IPS-NIHi11 (cell line): ENCODE data around the gene SYTL3.
A peak's percentile ranks its signal among the peaks of the same experiment; 100 is the strongest.

Experiments
- DNase-seq: peaks from one replicate; pipeline ENCODE4 v3.0.0; 2012; ENCODE audit warnings: mixed read lengths, low spot score

Gene SYTL3

GRCh38 chr6:158729906-158730540, 80.2 kb downstream of the SYTL3 start:
- DNase-seq = no peak

- DNase-seq = no peak
These were observed 80.7 kb downstream of the SYTL3 start for GRCh38 chr6:158730541-158730907.

- no peak for DNase-seq
These were observed 85.2 kb downstream of the SYTL3 start for GRCh38 chr6:158735009-158735408.

- no peak for DNase-seq
These were observed 87.3 kb downstream of the SYTL3 start for GRCh38 chr6:158737082-158737709.

GRCh38 chr6:158737710-158738615, 88.1 kb downstream of the SYTL3 start:
- no peak for DNase-seq

GRCh38 chr6:158739673-158740072, 89.8 kb downstream of the SYTL3 start:
- no peak for DNase-seq

- DNase-seq = no peak
These were observed 93.3 kb downstream of the SYTL3 start for GRCh38 chr6:158743033-158743651.

GRCh38 chr6:158744986-158745430, 95.2 kb downstream of the SYTL3 start:
- DNase-seq = no peak

GRCh38 chr6:158751224-158751623, 101.4 kb downstream of the SYTL3 start:
- DNase-seq = no peak

GRCh38 chr6:158751921-158752320, 102.1 kb downstream of the SYTL3 start:
- DNase-seq = no peak

- peak; percentile 61 for DNase-seq
These were observed 102.8 kb downstream of the SYTL3 start for GRCh38 chr6:158752613-158753012.

- no peak for DNase-seq
These were observed 104.0 kb downstream of the SYTL3 start for GRCh38 chr6:158753811-158754210.

GRCh38 chr6:158754738-158755137, 104.9 kb downstream of the SYTL3 start:
- DNase-seq = no peak

- DNase-seq = no peak
These were observed 105.8 kb downstream of the SYTL3 start for GRCh38 chr6:158755636-158756035.

- no peak for DNase-seq
These were observed 106.3 kb downstream of the SYTL3 start for GRCh38 chr6:158756126-158756525.

- no peak for DNase-seq
These were observed 107.3 kb downstream of the SYTL3 start for GRCh38 chr6:158756977-158757752.

GRCh38 chr6:158757753-158758090, 107.9 kb downstream of the SYTL3 start:
- DNase-seq = no peak

GRCh38 chr6:158758451-158758860, 108.6 kb downstream of the SYTL3 start:
- peak; percentile 65 for DNase-seq

GRCh38 chr6:158758941-158759479, 109.2 kb downstream of the SYTL3 start:
- DNase-seq = no peak

- no peak for DNase-seq
These were observed 110.2 kb downstream of the SYTL3 start for GRCh38 chr6:158759966-158760617.
